Measurements from ENCODE around the gene AGK.
"Not testable (repeated sequence)": the region's sequence is repeated elsewhere in the genome, so short reads cannot be mapped to it uniquely, and the experiment has no call there.

AGK gene

DNA sequence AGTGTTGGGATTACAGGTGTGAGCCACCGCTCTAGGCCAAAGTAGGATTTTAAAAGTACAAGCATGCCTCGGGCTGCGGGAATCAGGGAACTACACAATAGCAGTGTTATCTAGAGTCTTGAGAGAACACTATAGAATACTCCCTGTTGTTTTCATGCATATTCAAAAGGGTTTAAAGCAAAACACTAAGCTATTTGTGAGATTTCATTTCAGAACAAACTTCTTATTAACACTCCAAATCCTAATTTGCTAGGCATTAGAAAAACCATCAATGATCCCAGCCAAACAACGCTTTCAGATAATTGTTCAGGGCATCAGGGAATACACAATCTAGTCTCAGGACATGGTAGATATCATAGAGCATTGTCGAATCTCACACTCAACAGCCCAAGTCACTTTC is 136.8 kb downstream of the AGK start:
- FAIRE-seq = no peak
- DNase-seq (ENCODE audit: insufficient read length, low spot score) = no peak
- TF ChIP-seq, protein P1, sequence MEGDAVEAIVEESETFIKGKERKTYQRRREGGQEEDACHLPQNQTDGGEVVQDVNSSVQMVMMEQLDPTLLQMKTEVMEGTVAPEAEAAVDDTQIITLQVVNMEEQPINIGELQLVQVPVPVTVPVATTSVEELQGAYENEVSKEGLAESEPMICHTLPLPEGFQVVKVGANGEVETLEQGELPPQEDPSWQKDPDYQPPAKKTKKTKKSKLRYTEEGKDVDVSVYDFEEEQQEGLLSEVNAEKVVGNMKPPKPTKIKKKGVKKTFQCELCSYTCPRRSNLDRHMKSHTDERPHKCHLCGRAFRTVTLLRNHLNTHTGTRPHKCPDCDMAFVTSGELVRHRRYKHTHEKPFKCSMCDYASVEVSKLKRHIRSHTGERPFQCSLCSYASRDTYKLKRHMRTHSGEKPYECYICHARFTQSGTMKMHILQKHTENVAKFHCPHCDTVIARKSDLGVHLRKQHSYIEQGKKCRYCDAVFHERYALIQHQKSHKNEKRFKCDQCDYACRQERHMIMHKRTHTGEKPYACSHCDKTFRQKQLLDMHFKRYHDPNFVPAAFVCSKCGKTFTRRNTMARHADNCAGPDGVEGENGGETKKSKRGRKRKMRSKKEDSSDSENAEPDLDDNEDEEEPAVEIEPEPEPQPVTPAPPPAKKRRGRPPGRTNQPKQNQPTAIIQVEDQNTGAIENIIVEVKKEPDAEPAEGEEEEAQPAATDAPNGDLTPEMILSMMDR (IDR thresholded peaks at IDR 0.05; ENCODE audit: insufficient read depth, missing control alignments) = no peak

DNA sequence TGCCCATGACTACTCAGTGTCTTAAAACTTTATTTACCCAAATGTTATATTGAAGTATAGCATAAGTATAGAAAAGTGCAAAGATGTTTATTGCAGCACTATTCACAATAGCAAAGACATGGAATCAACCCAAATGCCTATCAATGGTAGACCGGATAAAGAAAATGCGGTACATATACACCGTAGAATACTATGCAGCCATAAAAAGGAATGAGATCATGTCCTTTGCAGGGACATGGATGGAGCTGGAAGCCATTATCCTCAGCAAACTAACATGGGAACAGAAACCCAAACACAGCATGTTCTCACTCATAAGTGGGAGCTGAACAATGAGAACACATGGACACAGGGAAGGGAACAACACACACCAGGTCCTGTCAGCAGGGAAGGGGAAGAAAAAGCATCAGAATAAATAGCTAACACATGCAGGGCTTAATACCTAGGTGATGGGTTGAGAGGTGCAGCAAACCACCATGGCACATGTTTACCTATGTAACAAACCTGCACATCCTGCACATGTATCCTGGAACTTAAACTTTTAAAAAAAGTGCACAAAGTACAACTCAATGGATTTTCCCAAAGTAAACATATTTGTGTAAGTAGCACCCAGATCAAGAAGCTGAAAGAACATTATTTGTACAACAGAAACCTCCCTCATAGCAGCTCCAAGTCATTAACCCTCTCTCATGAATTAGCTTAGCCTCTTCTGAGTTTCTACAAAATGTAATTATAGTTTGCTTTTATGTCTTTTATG is 138.0 kb downstream of the AGK start:
- FAIRE-seq; DNase-seq (ENCODE audit: insufficient read length, low spot score): not testable (repeated sequence)

DNA sequence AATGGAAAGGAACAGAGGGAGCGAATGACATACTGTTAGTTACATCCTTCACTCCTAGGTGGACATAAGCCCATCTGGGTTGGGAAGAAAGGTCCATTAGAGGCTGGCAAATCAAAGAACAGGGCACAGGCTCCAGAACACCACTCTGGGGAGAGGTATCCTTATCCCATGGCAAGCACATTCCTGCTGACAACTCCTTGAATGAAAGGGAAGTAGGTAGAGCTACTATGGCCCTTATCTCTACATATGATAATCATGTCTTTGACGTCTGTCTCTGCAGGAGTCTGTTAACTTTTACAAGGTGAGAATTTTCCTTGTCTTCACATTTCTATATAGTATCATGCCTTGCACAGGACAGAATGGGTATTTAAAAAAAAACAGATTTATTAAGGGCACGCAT is 140.3 kb downstream of the AGK start:
- DNase-seq (ENCODE audit: insufficient read length, low spot score) (no peak), FAIRE-seq (peak; percentile 29)
- TF ChIP-seq, protein P1 (IDR thresholded peaks at IDR 0.05; ENCODE audit: insufficient read depth, missing control alignments) = no peak

DNA sequence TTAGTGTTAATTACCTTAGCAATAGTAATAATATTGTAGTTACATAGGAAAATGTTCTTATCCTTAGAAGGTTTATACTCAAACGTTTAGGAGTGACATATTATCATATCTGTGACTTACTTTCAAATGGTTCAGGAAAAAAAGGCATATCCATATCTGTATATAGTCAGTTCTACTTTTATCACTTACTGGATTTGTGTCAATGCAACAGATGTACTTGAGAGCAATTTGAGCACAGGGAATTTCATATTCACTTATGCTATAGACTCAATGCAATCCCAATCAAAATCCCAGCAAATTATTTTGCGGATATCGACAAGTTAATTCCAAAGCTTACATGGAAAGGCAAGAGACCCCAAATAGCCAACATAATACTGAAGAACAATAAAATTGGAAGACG is 140.8 kb downstream of the AGK start:
- TF ChIP-seq, protein P1 (IDR thresholded peaks at IDR 0.05; ENCODE audit: insufficient read depth, missing control alignments) = no peak
- DNase-seq (ENCODE audit: insufficient read length, low spot score) (no peak), FAIRE-seq (no peak)

DNA sequence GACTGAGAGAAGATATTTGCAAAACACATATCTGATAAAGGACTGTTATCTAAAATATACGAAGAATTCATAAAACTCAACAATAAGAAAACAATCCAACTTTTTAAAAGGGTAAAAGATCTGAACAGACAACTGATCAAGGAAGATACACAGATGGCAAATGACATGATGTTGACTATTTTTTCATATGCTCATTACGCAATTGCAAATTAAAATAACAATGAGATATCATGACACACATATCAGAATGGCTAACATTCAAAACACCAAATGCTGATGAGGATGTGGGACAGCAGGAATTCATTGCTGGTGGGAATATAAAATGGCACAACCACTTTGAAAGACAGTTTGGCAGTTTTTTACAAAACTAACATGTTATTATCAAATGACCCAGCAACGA is 141.9 kb downstream of the AGK start:
- no peak for DNase-seq (ENCODE audit: insufficient read length, low spot score)
- TF ChIP-seq, protein P1 (IDR thresholded peaks at IDR 0.05; ENCODE audit: insufficient read depth, missing control alignments) = no peak
- FAIRE-seq = peak; percentile 55

DNA sequence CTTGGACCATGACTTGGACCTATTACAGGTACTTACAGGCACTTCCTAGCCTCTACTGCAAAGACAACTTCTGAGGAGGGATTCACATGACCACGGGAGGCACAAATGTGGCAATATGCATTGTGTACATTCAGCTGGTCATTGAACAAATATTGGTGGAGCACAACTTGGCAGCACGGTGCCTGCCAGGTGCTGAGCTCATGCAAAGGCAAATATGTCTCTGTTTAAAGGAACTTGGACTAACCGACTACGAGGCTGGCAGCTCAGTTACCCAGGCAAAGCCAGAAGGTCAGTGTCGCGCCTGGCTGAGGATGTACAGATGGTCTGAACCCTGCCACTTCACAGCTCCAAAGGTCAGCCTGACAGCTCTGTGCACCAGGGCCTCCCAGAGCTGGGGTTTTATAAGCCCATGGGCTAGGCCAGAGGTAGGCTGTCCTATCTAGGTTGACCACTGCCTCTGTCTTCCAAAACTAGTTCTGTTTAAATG is 144.6 kb downstream of the AGK start:
- FAIRE-seq = no peak
- TF ChIP-seq, protein P1 (IDR thresholded peaks at IDR 0.05; ENCODE audit: insufficient read depth, missing control alignments) = no peak
- DNase-seq (ENCODE audit: insufficient read length, low spot score) = no peak

DNA sequence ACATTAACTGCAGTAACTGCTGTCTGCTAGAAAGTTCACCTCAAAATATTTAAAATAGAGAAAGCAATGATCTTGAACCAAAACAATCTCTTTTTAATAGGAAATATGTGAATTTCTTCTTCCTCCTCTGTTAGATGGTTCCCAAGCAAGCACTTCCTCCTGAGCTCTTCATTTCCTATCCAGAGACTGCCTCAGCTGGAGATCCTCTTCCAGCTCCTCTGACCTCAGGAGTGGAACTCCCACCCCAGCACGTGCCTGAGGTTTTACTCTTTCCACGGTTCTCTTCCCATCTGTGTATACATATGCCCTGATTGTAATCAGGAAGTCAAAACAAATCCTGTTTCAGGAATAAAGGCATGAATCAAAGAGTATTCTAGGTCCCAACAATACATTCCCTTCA is 145.1 kb downstream of the AGK start:
- TF ChIP-seq, protein P1 (IDR thresholded peaks at IDR 0.05; ENCODE audit: insufficient read depth, missing control alignments) = no peak
- DNase-seq (ENCODE audit: insufficient read length, low spot score) = no peak
- FAIRE-seq = no peak
